MCF 10A (cell line): ENCODE measurements around the gene FXN. TPM values are rescaled to one million over a fixed set of nuclear protein-coding genes. Genes with fewer than 3 reads are reported as not detected.

ENCODE experiments used
- BruUV-seq: library from RNA; stranded (reverse); fragments of 400-500 nt; replicated peaks from 2 replicates; lab custom pipeline; 2021; lab: Mats Ljungman, UMichigan
- CTCF ChIA-PET: fragments of 300-600 bp; sonication (Branson Sonifier 250); formaldehyde crosslinking; extraction: SDS; loops from one replicate; lab custom pipeline; 2021; ENCODE audit warnings: antibody characterized with exemption, inconsistent platforms; lab: Yijun Ruan, JAX
- POLR2A ChIA-PET: fragments of 300-600, 350-650 bp; sonication (Branson Sonifier 250); formaldehyde crosslinking; extraction: SDS; loops from one replicate; lab custom pipeline; 2020; ENCODE audit warnings: antibody characterized with exemption, inconsistent platforms; lab: Yijun Ruan, JAX
- DNase-seq: peaks from one replicate; pipeline ENCODE4 v3.0.0-alpha.2; 2018; ENCODE audit not compliant: unreplicated experiment
- H3K27ac Mint-ChIP-seq: one replicate; pipeline ENCODE4 v1.8.0; 2022; ENCODE audit warnings: mild to moderate bottlenecking, low read depth, mixed read lengths; ENCODE audit not compliant: unreplicated experiment
- H3K27me3 Mint-ChIP-seq: one replicate; pipeline ENCODE4 v1.8.0; 2022; ENCODE audit warnings: mixed read lengths; ENCODE audit not compliant: insufficient read depth, unreplicated experiment
- H3K36me3 Mint-ChIP-seq: one replicate; pipeline ENCODE4 v1.8.0; 2022; ENCODE audit warnings: mild to moderate bottlenecking, moderate library complexity, mixed read lengths; ENCODE audit not compliant: insufficient read depth, unreplicated experiment
- H3K4me1 Mint-ChIP-seq: one replicate; pipeline ENCODE4 v1.8.0; 2022; ENCODE audit warnings: mixed read lengths; ENCODE audit not compliant: insufficient read depth, unreplicated experiment
- H3K4me3 Mint-ChIP-seq: one replicate; pipeline ENCODE4 v1.8.0; 2022; ENCODE audit warnings: mild to moderate bottlenecking, moderate library complexity, mixed read lengths; ENCODE audit not compliant: unreplicated experiment
- H3K9me3 Mint-ChIP-seq: one replicate; pipeline ENCODE4 v1.8.0; 2022; ENCODE audit warnings: mixed read lengths; ENCODE audit not compliant: unreplicated experiment
- CTCF ChIP-seq: fragments of 200-600 bp; IDR thresholded peaks from one replicate; pipeline ENCODE4 v1.8.0; 2022; ENCODE audit warnings: antibody characterized with exemption, mild to moderate bottlenecking; ENCODE audit not compliant: unreplicated experiment
- intact Hi-C: fragments of 100-400 bp; cut with micrococcal nuclease; formaldehyde crosslinking; loops from 2 replicates; pipeline ENCODE4 v1.14.1; 2022
- total RNA-seq: library from RNA; stranded (reverse); gene quantifications from 2 replicates; pipeline ENCODE4 v1.2.3, GENCODE V29; 2022

Gene FXN
- total RNA-seq, 1 experiment from 2014 or later: 31.6 TPM

GRCh38 chr9:69062195-69062594 is 26.6 kb downstream of the FXN start:
- no peak for TF ChIP-seq CTCF
- ChIA-PET POLR2A (no interaction called here), CTCF (interaction anchor here (0.7 to 3.6 kb wide), 2 partner anchors 52 to 131 kb away, joined by 3 to 14 read pairs; no protein-coding TSS in a partner anchor)
- H3K27me3 Mint-ChIP-seq: no peaks in the 10 kb centered on the region
- no peak for DNase-seq
- H3K4me3 Mint-ChIP-seq: no peak overlapping the region
- H3K27ac Mint-ChIP-seq: no peak overlapping the region
- peaks cover 31% of the 10 kb centered on the region for H3K36me3 Mint-ChIP-seq
- no peaks in the 10 kb centered on the region for H3K4me1 Mint-ChIP-seq
- no peaks in the 10 kb centered on the region for H3K9me3 Mint-ChIP-seq
- intact Hi-C loops: no loop called here
- BruUV-seq: no TSS peak

GRCh38 chr9:69063839-69064238 is 28.3 kb downstream of the FXN start:
- no peak for DNase-seq
- Mint-ChIP-seq H3K4me1 (no peaks in the 10 kb centered on the region), H3K4me3 (no peak overlapping the region), H3K27me3 (no peaks in the 10 kb centered on the region), H3K36me3 (peaks cover 39% of the 10 kb centered on the region), H3K27ac (no peak overlapping the region), H3K9me3 (no peaks in the 10 kb centered on the region)
- CTCF ChIA-PET: interaction anchor here (0.6 to 3.6 kb wide), 9 partner anchors 10 to 1048 kb away, joined by 3 to 14 read pairs (median 3); partner anchors contain the start of gene FXN
- intact Hi-C loops: no loop called here
- TF ChIP-seq CTCF: no peak
- BruUV-seq: no TSS peak
- POLR2A ChIA-PET: no interaction called here

- no peak for TF ChIP-seq CTCF
- Mint-ChIP-seq H3K4me3 (no peak overlapping the region), H3K36me3 (peaks cover 40% of the 10 kb centered on the region), H3K9me3 (no peaks in the 10 kb centered on the region), H3K27ac (no peak overlapping the region), H3K27me3 (no peaks in the 10 kb centered on the region), H3K4me1 (no peaks in the 10 kb centered on the region)
- POLR2A ChIA-PET: no interaction called here
- intact Hi-C loops: no loop called here
- CTCF ChIA-PET: interaction anchor here (0.6 kb wide), 1 partner anchor 12 kb away, joined by 3 read pairs; no protein-coding TSS in a partner anchor
- no TSS peak for BruUV-seq
- no peak for DNase-seq
Observed at GRCh38 chr9:69065660-69066059, 30.1 kb downstream of the FXN start.

- H3K36me3 Mint-ChIP-seq: peaks cover 47% of the 10 kb centered on the region
- CTCF ChIA-PET: interaction anchor here (0.5 to 1.4 kb wide), 3 partner anchors 10 to 77 kb away, joined by 3 read pairs; no protein-coding TSS in a partner anchor
- H3K4me3 Mint-ChIP-seq: no peak overlapping the region
- no peak for TF ChIP-seq CTCF
- no peaks in the 10 kb centered on the region for H3K4me1 Mint-ChIP-seq
- H3K27ac Mint-ChIP-seq: no peak overlapping the region
- no peak for DNase-seq
- intact Hi-C loops: no loop called here
- BruUV-seq: no TSS peak
- no peaks in the 10 kb centered on the region for H3K9me3 Mint-ChIP-seq
- POLR2A ChIA-PET: no interaction called here
- no peaks in the 10 kb centered on the region for H3K27me3 Mint-ChIP-seq
Observed at GRCh38 chr9:69066955-69067354, 31.4 kb downstream of the FXN start.
